HCT116 (cell line): ENCODE results near the gene CENPT. TPM values are rescaled to one million over a fixed set of nuclear protein-coding genes. Genes with fewer than 3 reads are reported as not detected.
"Not testable (repeated sequence)": the region's sequence is repeated elsewhere in the genome, so short reads cannot be mapped to it uniquely, and the experiment has no call there.

ENCODE experiments used
- ATAC-seq: fragments of 200-7000 bp; cut with Tn5 transposase; 2 replicates; pipeline ENCODE4 v1.9.1; 2020; ENCODE audit warnings: mild to moderate bottlenecking, moderate library complexity
- BruUV-seq: library from RNA; stranded (reverse); fragments of 400-500 nt; replicated peaks from 2 replicates; lab custom pipeline; 2021; lab: Mats Ljungman, UMichigan
- CTCF ChIA-PET: fragments of 300-600 bp; sonication (Branson Sonifier 250); formaldehyde crosslinking; loops from one replicate; lab custom pipeline; 2021; ENCODE audit warnings: antibody characterized with exemption; lab: Charles Lee
- POLR2A ChIA-PET: fragments of 300-600, 350-600 bp; sonication (Branson Sonifier 250); formaldehyde crosslinking; loops from one replicate; lab custom pipeline; 2021; ENCODE audit warnings: antibody characterized with exemption; lab: Charles Lee
- RAD21 ChIA-PET, 2 experiments: fragments of 300-600 bp; sonication (Branson Sonifier 250); formaldehyde crosslinking; loops; one replicate each; lab custom pipeline; 2023; ENCODE audit warnings: low total read pairs in 2 of 2; ENCODE audit not compliant: uncharacterized antibody in 2 of 2, unreplicated experiment in 2 of 2, low non-redundant PET in 1 of 2; lab: Charles Lee
- DNase-seq: peaks from one replicate; pipeline ENCODE4 v3.0.0-alpha.2; 2010; ENCODE audit warnings: low read depth, low spot score
- H2AFZ ChIP-seq: fragments of 200-600 bp; shearing (Covaris generic), sonication (generic); 2 replicates; pipeline ENCODE4 v1.6.1; 2017; ENCODE audit warnings: low read depth, mixed run types, mixed read lengths, antibody characterized with exemption, low read length; ENCODE audit not compliant: poor library complexity, severe bottlenecking
- H3K27ac ChIP-seq: 2 replicates; pipeline ENCODE4 v1.5.1; 2012; ENCODE audit warnings: low read depth, low read length
- H3K27me3 ChIP-seq: fragments of 200-600 bp; sonication (generic); 2 replicates; pipeline ENCODE4 v1.6.1; 2016; ENCODE audit warnings: mixed run types, low read length, mixed read lengths; ENCODE audit not compliant: insufficient read depth
- H3K36me3 ChIP-seq, 2 experiments: fragments of 200-500 bp in 1 of 2; fragments of 200-600 bp in 1 of 2; sonication (Bioruptor generic) in 1 of 2; sonication (generic) in 1 of 2; 2 replicates each; pipeline versions ENCODE4 v1.5.1 to v1.6.1; 2014 to 2016; ENCODE audit warnings: low read length in 2 of 2, inconsistent platforms in 1 of 2, mixed read lengths in 1 of 2, mixed run types in 1 of 2; ENCODE audit not compliant: insufficient read depth in 2 of 2, control insufficient read depth in 1 of 2
- H3K4me1 ChIP-seq, 2 experiments: fragments of 200-600 bp in 1 of 2; sonication (generic) in 1 of 2; 2 replicates each; pipeline versions ENCODE4 v1.5.1 to v1.6.1; 2012 to 2017; ENCODE audit warnings: low read length in 2 of 2, inconsistent platforms in 1 of 2, mild to moderate bottlenecking in 1 of 2, mixed read lengths in 1 of 2, mixed run types in 1 of 2, moderate library complexity in 1 of 2; ENCODE audit not compliant: insufficient read depth in 2 of 2, control insufficient read depth in 1 of 2
- H3K4me2 ChIP-seq: fragments of 200-600 bp; sonication (generic); 2 replicates; pipeline ENCODE4 v1.6.1; 2017; ENCODE audit warnings: mixed run types, low read length, mixed read lengths
- H3K4me3 ChIP-seq, 2 experiments: fragments of 200-600 bp in 1 of 2; sonication (generic) in 1 of 2; replicated peaks in 1 of 2; 2 replicates each; pipeline ENCODE4 v1.5.1; 2011 to 2016; ENCODE audit warnings: low read length in 2 of 2, control low read depth in 1 of 2, low read depth in 1 of 2, mild to moderate bottlenecking in 1 of 2, mixed read lengths in 1 of 2, mixed run types in 1 of 2
- H3K79me2 ChIP-seq: fragments of 200-600 bp; sonication (generic); 2 replicates; pipeline ENCODE4 v1.6.1; 2017; ENCODE audit warnings: mild to moderate bottlenecking, mixed run types, low read length, moderate library complexity, mixed read lengths; ENCODE audit not compliant: insufficient read depth
- H3K9ac ChIP-seq: fragments of 200-600 bp; sonication (generic); 2 replicates; pipeline ENCODE4 v1.6.1; 2016; ENCODE audit warnings: low read length, mixed read lengths
- H3K9me2 ChIP-seq: fragments of 200-600 bp; sonication (generic), shearing (Covaris generic); 2 replicates; pipeline ENCODE4 v1.6.1; 2017; ENCODE audit warnings: mixed run types, mild to moderate bottlenecking, moderate library complexity; ENCODE audit not compliant: insufficient read depth
- H3K9me3 ChIP-seq, 2 experiments: fragments of 200-500 bp in 1 of 2; fragments of 200-600 bp in 1 of 2; sonication (Bioruptor generic) in 1 of 2; sonication (generic) in 1 of 2; 2 replicates each; pipeline ENCODE4 v1.6.1; 2014 to 2017; ENCODE audit warnings: low read length in 2 of 2, mixed read lengths in 2 of 2, inconsistent platforms in 1 of 2, low read depth in 1 of 2, mild to moderate bottlenecking in 1 of 2, mixed run types in 1 of 2, moderate library complexity in 1 of 2; ENCODE audit not compliant: control insufficient read depth in 1 of 2, insufficient read depth in 1 of 2
- H4K20me1 ChIP-seq: fragments of 200-600 bp; sonication (generic), shearing (Covaris generic); 2 replicates; pipeline ENCODE4 v1.6.1; 2017; ENCODE audit warnings: mixed run types, mild to moderate bottlenecking, moderate library complexity; ENCODE audit not compliant: insufficient read depth
- CBX3 ChIP-seq: IDR thresholded peaks from 2 replicates; pipeline ENCODE4 v1.6.1; 2012; ENCODE audit warnings: low read depth
- CEBPB ChIP-seq: IDR thresholded peaks from 2 replicates; pipeline ENCODE4 v1.6.1; 2012; ENCODE audit warnings: low read depth
- ELF1 ChIP-seq: IDR thresholded peaks from 2 replicates; pipeline ENCODE4 v1.6.1; 2012; ENCODE audit warnings: low read depth, borderline replicate concordance
- FOSL1 ChIP-seq: IDR thresholded peaks from 2 replicates; pipeline ENCODE4 v1.6.1; 2012; ENCODE audit warnings: low read depth
- POLR2A ChIP-seq: IDR thresholded peaks from 2 replicates; pipeline ENCODE4 v1.7.0; 2011; ENCODE audit warnings: borderline replicate concordance; ENCODE audit not compliant: insufficient read depth, insufficient read length; ENCODE audit errors: extremely low read depth
- POLR2AphosphoS5 ChIP-seq: IDR thresholded peaks from 2 replicates; pipeline ENCODE4 v1.6.1; 2011; ENCODE audit warnings: mild to moderate bottlenecking, low read depth, low read length, moderate library complexity
- TCF7L2 ChIP-seq: IDR thresholded peaks from 2 replicates; pipeline ENCODE4 v1.7.0; 2011; ENCODE audit warnings: borderline replicate concordance, inconsistent platforms; ENCODE audit not compliant: insufficient read depth, insufficient read length; ENCODE audit errors: extremely low read depth
- YY1 ChIP-seq: IDR thresholded peaks from 2 replicates; pipeline ENCODE4 v1.6.1; 2011; ENCODE audit warnings: low read length, low read depth, moderate library complexity, mild to moderate bottlenecking; ENCODE audit not compliant: insufficient replicate concordance; ENCODE audit errors: extremely low read depth
- intact Hi-C: fragments of 100-400 bp; cut with micrococcal nuclease; formaldehyde crosslinking; loops from 2 replicates; pipeline ENCODE4 v1.10.0; 2022
- total RNA-seq: library from RNA; stranded (reverse); gene quantifications from one replicate; pipeline ENCODE4 v1.2.1, GENCODE V29; 2021; ENCODE audit not compliant: unreplicated experiment
- TF ChIP-seq, protein P1 (sequence below): IDR thresholded peaks from 2 replicates; pipeline ENCODE4 v1.6.1; 2011; ENCODE audit warnings: mild to moderate bottlenecking, low read length, moderate library complexity; ENCODE audit not compliant: insufficient replicate concordance; ENCODE audit errors: extremely low read depth

CENPT gene
- total RNA-seq, 1 experiment from 2014 or later: 40.5 TPM

DNA sequence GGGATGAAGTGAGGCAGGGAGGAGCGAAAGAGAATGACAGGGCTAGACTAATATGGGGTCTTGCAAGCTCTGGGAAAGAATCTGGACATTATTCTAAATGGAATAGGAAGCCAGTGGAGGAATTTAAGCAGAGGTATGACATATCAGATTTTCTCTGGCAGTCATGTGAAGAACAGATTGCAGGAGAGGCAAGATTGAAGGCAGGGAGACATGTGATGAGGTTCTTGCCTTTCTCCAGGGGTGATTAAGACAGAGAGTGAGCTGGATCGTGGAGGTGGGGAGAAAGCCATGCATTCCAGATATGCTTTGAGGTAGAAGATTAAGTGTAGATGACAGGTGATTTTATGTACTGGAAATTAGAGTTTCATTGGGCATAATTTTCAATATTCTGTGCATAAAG lies 9.7 kb downstream of the CENPT start:
- no peak for TF ChIP-seq CEBPB
- TF ChIP-seq ELF1: no peak
- TF ChIP-seq POLR2A: no peak
- no peak for TF ChIP-seq CBX3
- no peak for TF ChIP-seq TCF7L2
- TF ChIP-seq YY1: no peak
- no peak for TF ChIP-seq FOSL1
- TF ChIP-seq POLR2AphosphoS5: no peak
- TF ChIP-seq, protein P1, sequence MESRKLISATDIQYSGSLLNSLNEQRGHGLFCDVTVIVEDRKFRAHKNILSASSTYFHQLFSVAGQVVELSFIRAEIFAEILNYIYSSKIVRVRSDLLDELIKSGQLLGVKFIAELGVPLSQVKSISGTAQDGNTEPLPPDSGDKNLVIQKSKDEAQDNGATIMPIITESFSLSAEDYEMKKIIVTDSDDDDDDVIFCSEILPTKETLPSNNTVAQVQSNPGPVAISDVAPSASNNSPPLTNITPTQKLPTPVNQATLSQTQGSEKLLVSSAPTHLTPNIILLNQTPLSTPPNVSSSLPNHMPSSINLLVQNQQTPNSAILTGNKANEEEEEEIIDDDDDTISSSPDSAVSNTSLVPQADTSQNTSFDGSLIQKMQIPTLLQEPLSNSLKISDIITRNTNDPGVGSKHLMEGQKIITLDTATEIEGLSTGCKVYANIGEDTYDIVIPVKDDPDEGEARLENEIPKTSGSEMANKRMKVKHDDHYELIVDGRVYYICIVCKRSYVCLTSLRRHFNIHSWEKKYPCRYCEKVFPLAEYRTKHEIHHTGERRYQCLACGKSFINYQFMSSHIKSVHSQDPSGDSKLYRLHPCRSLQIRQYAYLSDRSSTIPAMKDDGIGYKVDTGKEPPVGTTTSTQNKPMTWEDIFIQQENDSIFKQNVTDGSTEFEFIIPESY: no peak
- Histone ChIP-seq H3K4me3 (no peak overlapping the region), H3K9me3 (no peaks in the 10 kb centered on the region), H4K20me1 (no peaks in the 10 kb centered on the region), H3K9ac (no peak overlapping the region), H3K27me3 (no peaks in the 10 kb centered on the region), H3K36me3 (no peaks in the 10 kb centered on the region), H3K9me2 (no peaks in the 10 kb centered on the region), H2AFZ (no peak overlapping the region), H3K79me2 (peaks cover 11% of the 10 kb centered on the region), H3K4me2 (no peak overlapping the region), H3K27ac (no peak overlapping the region), H3K4me1 (peaks cover 5 to 22% of the 10 kb centered on the region in 2 experiments; a peak in 3 of 4 replicates)
- ATAC-seq: no peak
- ChIA-PET CTCF (no interaction called here), POLR2A (no interaction called here), RAD21 (no interaction called here)
- no peak for DNase-seq
- intact Hi-C loops: no loop called here
- BruUV-seq: no TSS peak

DNA sequence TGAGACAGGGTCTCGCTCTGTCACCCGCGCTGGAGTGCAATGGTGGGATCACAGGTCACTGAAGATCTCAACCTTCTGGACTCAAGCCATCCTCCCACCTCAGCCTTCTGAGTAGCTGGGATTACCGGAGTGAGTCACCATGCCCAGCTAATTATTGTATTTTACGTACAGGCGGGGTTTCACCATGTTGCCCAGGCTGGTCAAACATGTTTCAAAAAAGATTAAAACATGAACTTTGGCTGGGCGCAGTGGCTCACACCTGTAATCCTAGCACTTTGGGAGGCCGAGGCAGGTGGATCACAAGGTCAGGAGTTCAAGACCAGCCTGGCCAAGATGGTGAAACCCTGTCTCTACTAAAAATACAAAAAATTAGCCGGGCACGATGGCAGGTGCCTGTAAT lies 10.3 kb downstream of the CENPT start:
- DNase-seq: not testable (repeated sequence)

More for the DNA sequence above, 10.3 kb downstream of the CENPT start:
- H4K20me1 ChIP-seq, BruUV-seq, H3K4me3 ChIP-seq, RAD21 ChIA-PET, POLR2A ChIA-PET, H3K4me2 ChIP-seq, H3K36me3 ChIP-seq, H3K9me3 ChIP-seq, intact Hi-C loops, ATAC-seq, H3K9ac ChIP-seq, H3K27ac ChIP-seq, H3K9me2 ChIP-seq, CTCF ChIA-PET, H3K27me3 ChIP-seq, H2AFZ ChIP-seq: not testable (repeated sequence)
- Histone ChIP-seq H3K4me1 (peaks cover 8 to 21% of the 10 kb centered on the region in 2 experiments; a peak in 3 of 4 replicates), H3K79me2 (peaks cover 11% of the 10 kb centered on the region)
